Mucosa of rectum (tissue), 2 donors: ENCODE results near the gene TRMT6.

Experiments
- H3K27ac ChIP-seq, 2 donors: one replicate each; pipeline ENCODE4 v1.7.0; 2013; ENCODE audit warnings: inconsistent platforms in 2 of 2, low read depth in 2 of 2, low read length in 2 of 2
- H3K27me3 ChIP-seq, 2 donors: one replicate each; pipeline ENCODE4 v1.7.0; 2013; ENCODE audit warnings: low read length in 2 of 2; ENCODE audit not compliant: control insufficient read depth in 2 of 2, insufficient read depth in 2 of 2
- H3K36me3 ChIP-seq, 2 donors: one replicate each; pipeline ENCODE4 v1.7.0; 2013; ENCODE audit warnings: low read length in 2 of 2; ENCODE audit not compliant: control insufficient read depth in 2 of 2, insufficient read depth in 2 of 2
- H3K4me1 ChIP-seq, 2 donors: one replicate each; pipeline ENCODE4 v1.7.0; 2013; ENCODE audit warnings: low read length in 2 of 2, mild to moderate bottlenecking in 1 of 2; ENCODE audit not compliant: control insufficient read depth in 2 of 2, insufficient read depth in 2 of 2
- H3K4me3 ChIP-seq, 2 donors: one replicate each; pipeline ENCODE4 v1.7.0; 2013; ENCODE audit warnings: low read length in 2 of 2
- H3K9ac ChIP-seq, 2 donors: one replicate each; pipeline ENCODE4 v1.7.0; 2013; ENCODE audit warnings: low read length in 2 of 2, low read depth in 1 of 2, mild to moderate bottlenecking in 1 of 2
- H3K9me3 ChIP-seq, 2 donors: one replicate each; pipeline ENCODE4 v1.7.0; 2013; ENCODE audit warnings: low read length in 2 of 2; ENCODE audit not compliant: control insufficient read depth in 2 of 2
- donor health status: healthy.
- donor health status: Normal muscosa, but diverticular disease.

Gene TRMT6, protein sequence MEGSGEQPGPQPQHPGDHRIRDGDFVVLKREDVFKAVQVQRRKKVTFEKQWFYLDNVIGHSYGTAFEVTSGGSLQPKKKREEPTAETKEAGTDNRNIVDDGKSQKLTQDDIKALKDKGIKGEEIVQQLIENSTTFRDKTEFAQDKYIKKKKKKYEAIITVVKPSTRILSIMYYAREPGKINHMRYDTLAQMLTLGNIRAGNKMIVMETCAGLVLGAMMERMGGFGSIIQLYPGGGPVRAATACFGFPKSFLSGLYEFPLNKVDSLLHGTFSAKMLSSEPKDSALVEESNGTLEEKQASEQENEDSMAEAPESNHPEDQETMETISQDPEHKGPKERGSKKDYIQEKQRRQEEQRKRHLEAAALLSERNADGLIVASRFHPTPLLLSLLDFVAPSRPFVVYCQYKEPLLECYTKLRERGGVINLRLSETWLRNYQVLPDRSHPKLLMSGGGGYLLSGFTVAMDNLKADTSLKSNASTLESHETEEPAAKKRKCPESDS

DNA sequence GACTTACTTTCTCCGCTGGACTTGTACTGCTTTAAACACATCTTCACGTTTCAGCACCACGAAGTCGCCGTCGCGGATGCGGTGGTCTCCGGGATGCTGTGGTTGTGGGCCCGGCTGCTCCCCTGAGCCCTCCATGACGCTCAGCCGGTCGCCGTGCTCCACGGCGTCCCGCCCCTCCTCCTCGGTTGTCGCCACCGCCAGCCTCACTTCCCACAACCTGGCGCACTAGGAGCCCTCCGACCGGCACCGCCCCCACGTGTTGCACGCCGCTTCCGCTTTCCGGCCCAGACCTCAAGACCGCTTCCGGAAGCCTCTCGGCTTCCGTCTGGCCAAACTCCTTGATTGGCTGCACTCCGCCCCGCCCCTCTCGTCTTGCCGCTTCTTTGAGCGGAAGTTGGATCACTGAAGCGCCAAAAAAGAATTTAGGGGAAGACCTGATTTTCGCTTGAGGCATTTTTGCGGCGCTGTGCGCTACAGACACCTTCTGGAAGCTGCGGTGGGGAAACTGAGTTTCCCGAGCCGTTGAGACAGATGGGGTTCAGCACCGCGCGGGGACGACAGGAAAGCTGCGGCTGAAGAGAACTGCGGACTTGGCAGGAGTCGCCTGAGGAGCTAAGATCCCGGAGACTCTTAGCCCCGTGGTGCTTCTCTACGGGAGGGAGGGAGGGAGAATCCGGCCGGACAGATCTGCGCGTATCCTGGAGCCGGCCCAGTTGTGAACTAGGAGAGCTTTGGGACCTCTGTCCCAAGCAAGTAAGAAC, at the start of gene TRMT6, which contains the start of gene MCM8:
Gene TRMT6, minus strand, starts transcription at position 263 of the 761 bp plus-strand sequence. Its CDS starts 128 bp downstream, at position 135.
Gene MCM8, plus strand, starts transcription at position 382 of the 761 bp plus-strand sequence. CDS start 1,364 bp downstream, outside the sequence.
- H3K27me3 ChIP-seq, result no peaks in the 10 kb centered on the region
- peak within 1 kb of the TSS; percentile 66 to 70 for H3K9ac ChIP-seq
- no peaks in the 10 kb centered on the region for H3K9me3 ChIP-seq
- H3K27ac ChIP-seq, result peak within 1 kb of the TSS; percentile 45 to 65
- H3K4me3 ChIP-seq, result peak within 1 kb of the TSS; percentile 85 to 96
- H3K36me3 ChIP-seq, result peaks cover 4 to 14% of the 10 kb centered on the region in 2 donors
- H3K4me1 ChIP-seq, result peaks cover 14 to 15% of the 10 kb centered on the region in 2 donors

DNA sequence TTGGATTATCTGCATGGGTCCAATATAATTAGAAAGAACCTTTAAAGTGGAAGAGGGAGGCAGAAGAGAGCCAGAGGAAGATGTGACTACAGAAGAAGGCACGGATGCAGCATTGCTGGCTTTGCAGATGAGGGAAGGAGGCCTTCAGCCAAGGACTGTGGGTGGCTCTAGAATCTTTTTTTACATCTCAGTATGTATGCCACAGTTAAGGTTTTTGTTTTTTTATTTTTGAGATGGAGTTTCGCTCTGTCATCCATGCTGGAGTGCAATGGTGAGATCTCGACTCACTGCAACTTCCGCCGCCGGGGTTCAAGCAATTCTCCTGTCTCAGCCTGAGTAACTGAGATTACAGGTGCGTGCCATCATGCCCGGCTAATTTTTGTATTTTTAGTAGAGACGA, 49.5 kb upstream of the TRMT6 start:
- Histone ChIP-seq H3K9me3 (no peaks in the 10 kb centered on the region), H3K4me3 (no peak overlapping the region), H3K9ac (no peak overlapping the region), H3K27ac (no peak overlapping the region), H3K4me1 (no peaks in the 10 kb centered on the region), H3K36me3 (no peaks in the 10 kb centered on the region), H3K27me3 (no peaks in the 10 kb centered on the region)

DNA sequence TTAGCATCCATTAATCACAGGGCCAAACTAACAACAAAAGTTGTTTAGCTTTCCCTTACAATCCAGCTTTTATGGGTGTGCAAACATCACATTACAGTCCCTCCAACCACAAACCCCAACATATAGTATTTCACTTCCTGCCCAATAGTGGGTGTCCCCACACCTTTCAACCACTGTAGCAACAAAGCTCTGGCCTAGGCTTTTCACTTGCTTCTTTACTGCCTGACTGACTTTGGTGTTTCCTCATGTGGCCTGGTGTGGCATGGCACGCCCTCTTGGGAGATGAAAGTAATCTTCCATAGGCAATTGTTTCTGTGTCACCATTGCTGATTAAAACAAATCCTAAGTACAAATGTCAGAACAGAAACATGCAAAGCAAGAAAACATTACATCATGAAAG, 46.4 kb upstream of the TRMT6 start:
- Histone ChIP-seq H3K4me1 (no peaks in the 10 kb centered on the region), H3K36me3 (no peaks in the 10 kb centered on the region), H3K27ac (no peak overlapping the region), H3K27me3 (no peaks in the 10 kb centered on the region), H3K4me3 (no peak overlapping the region), H3K9ac (no peak overlapping the region), H3K9me3 (no peaks in the 10 kb centered on the region)

DNA sequence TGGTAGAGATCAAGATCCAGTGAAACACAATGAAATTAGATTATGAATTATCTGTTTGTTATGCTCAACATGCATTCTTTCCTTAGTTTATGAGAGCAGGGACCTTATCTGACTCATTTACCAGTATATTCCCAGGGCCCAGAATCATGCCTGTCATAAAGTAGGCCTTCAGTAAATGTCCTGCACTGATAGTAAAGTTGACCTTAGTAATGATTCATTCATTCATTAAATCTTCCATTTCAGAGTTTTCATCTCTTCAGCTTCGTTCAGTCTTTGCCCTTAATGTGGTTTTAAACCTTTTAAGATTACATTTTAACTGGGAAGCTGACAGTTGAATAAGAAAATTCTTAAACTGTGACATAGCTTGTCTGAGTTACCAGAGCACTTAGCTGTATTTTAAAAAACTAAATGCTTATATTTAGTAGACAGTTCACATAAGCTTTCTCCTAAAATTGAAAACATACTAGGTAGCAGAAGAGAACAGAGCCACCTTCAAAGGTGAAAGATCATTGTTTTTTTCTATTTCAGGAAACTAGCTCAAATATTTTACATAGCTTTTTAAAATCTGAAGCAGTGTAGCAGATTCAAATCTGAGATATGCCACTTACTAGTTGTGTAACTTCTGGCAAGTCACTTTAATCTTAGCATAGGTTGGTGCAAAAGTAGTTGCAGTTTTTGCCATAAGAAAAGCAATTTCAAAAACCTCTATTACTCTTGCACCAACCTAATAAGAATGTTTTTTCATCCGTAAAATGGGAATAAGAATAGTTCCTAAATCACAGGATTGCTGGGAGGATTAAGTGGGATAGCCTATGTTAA, 41.5 kb upstream of the TRMT6 start:
- no peak overlapping the region for H3K9ac ChIP-seq
- peaks cover 3 to 5% of the 10 kb centered on the region in 2 donors for H3K36me3 ChIP-seq
- no peak overlapping the region for H3K27ac ChIP-seq

DNA sequence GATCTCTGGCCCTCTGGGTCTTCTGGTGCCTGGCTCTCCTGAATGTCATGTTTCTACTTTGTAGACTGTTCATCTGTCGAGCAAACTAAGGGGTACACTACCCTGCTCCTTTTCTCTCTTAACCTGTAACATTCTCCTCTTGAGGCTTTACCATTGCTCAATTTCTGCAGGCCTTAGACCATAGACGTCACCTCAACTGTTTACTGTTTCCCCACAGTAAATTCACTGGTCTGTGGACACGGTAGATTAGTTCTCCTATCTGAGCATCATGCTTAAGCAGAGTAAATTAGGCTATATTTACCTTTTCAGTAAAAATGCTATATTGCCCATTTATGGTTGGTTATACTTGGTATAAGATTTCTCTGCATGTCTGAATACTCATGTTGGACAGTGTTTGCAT, 40.6 kb upstream of the TRMT6 start:
- H3K27ac ChIP-seq, result no peak overlapping the region

More for the DNA sequence above, 41.5 kb upstream of the TRMT6 start:
- Histone ChIP-seq H3K4me3 (no peak overlapping the region), H3K9me3 (no peaks in the 10 kb centered on the region), H3K4me1 (peaks cover 0 to 5% of the 10 kb centered on the region in 2 donors), H3K27me3 (no peaks in the 10 kb centered on the region)

DNA sequence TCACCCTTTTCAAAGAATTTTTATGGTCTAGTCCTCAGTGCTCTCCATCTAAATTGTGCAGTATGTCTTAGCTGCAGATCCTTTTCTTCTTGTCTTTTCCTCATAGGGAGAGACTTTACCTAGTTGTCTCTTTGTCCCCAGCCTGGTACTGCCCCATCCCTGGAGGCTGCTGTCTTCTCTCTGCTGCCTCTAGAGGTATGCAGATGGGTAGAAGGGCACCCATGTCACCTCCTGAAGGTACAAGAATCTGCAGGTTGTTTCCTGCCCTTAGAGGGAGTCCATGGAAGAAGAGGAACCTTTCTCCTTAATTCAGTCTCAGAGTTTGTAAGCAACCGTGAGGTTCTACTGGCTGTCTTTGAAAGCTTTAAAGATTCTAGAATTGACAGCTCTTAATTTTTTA, 39.2 kb upstream of the TRMT6 start:
- H3K4me1 ChIP-seq, result peaks cover 0 to 5% of the 10 kb centered on the region in 2 donors
- no peak overlapping the region for H3K27ac ChIP-seq
- no peaks in the 10 kb centered on the region for H3K9me3 ChIP-seq
- H3K4me3 ChIP-seq, result no peak overlapping the region
- no peak overlapping the region for H3K9ac ChIP-seq
- H3K36me3 ChIP-seq, result peaks cover 3 to 5% of the 10 kb centered on the region in 2 donors
- H3K27me3 ChIP-seq, result no peaks in the 10 kb centered on the region

More for the DNA sequence above, 40.6 kb upstream of the TRMT6 start:
- Histone ChIP-seq H3K9ac (no peak overlapping the region), H3K27me3 (no peaks in the 10 kb centered on the region), H3K4me1 (peaks cover 0 to 5% of the 10 kb centered on the region in 2 donors), H3K9me3 (no peaks in the 10 kb centered on the region), H3K36me3 (peaks cover 3 to 5% of the 10 kb centered on the region in 2 donors), H3K4me3 (no peak overlapping the region)

DNA sequence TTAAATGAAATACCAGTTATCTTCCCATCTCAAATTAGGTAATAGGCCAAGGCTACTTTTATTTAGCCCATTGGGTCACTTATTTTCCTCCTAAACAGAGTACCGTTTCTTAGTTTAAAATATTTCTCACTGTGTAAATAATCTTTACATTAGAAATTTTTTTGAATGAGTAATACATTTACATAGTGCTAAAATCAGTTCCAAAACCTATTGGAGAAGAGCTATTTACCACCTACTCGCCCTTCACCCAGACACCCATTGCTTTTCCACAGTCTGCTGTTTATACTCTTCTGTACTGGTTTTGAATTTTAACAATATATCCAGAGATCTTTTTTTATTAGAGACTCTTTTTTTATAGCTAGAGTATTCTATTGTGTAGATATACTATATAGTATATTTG, 37.0 kb upstream of the TRMT6 start:
- Histone ChIP-seq H3K9me3 (no peaks in the 10 kb centered on the region), H3K9ac (no peak overlapping the region), H3K4me3 (no peak overlapping the region), H3K36me3 (peaks cover 3 to 9% of the 10 kb centered on the region in 2 donors), H3K27ac (no peak overlapping the region), H3K4me1 (peaks cover 0 to 5% of the 10 kb centered on the region in 2 donors), H3K27me3 (no peaks in the 10 kb centered on the region)

DNA sequence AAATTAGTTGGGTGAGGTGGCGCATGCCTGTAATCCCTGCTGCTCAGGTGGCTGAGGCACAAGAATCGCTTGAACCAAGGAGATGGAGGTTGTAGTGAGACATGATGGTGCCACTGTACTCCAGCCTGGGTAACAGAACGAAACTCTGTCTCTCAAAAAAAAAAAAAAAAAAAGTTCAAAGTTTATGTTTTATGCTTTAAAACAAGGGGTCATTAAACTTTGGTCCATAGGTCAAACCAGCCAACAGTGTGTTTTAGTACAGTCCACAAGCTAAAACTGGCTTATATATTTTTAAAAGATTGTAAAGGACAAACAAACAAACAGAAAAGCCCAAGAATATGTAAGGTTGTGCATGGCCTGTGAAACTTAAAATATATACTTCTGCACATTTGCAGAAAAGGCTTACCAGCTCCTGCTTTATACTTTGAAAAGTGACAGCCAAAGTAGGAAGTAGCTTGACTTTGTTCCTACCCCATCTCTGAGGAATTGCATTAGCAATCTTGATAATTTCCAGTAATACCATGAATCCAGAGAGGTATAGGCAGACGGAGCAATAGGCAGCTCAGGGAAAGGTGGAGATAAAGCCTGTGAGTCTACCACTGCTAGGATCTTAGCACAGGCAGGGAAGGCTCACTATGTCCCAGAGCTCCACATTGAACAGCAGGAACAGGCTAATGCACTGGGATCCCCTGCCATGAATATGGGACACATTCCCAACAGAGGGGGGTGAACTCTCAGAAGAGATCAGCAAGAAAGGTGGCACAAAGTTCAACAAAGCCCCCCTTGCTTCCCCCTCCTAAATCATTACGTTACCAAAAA, 30.6 kb upstream of the TRMT6 start:
- Histone ChIP-seq H3K4me1 (no peaks in the 10 kb centered on the region), H3K27ac (no peak overlapping the region), H3K9ac (no peak overlapping the region), H3K36me3 (peaks cover 5 to 17% of the 10 kb centered on the region in 2 donors), H3K4me3 (no peak overlapping the region), H3K9me3 (no peaks in the 10 kb centered on the region), H3K27me3 (no peaks in the 10 kb centered on the region)

DNA sequence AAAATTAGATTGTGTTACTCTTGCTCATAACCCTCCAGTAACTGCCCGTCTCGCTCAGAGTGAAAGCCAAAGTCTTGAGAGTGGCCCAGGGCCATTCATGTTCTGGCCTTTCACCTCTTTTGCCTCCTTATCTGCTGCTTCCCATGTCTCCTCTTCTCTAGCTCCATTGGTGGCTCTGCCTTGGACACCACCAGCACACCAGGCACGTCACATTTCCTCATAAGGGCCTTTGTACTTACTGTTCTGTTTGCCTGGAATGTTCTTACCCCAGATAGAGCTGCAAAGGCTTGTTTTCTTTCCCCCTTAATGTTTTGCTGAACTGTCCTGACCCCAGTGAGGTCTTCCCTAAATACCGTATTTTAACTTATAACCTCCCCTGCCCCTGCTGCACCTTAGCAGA, 29.5 kb upstream of the TRMT6 start:
- Histone ChIP-seq H3K9ac (no peak overlapping the region), H3K36me3 (peaks cover 5 to 17% of the 10 kb centered on the region in 2 donors), H3K27me3 (no peaks in the 10 kb centered on the region), H3K9me3 (no peaks in the 10 kb centered on the region), H3K4me3 (no peak overlapping the region), H3K27ac (no peak overlapping the region), H3K4me1 (no peaks in the 10 kb centered on the region)
